Neural cell (in vitro differentiated cells): ENCODE results near the gene ADCY1. TPM values are rescaled to one million over a fixed set of nuclear protein-coding genes. Genes with fewer than 3 reads are reported as not detected.

Source experiments
- H2AFZ ChIP-seq: fragments of 200-600, 300-800 bp; sonication (generic), shearing (Covaris generic); 2 replicates; pipeline ENCODE4 v1.6.0; 2014; ENCODE audit warnings: low read depth, mild to moderate bottlenecking, antibody characterized with exemption, low read length, moderate library complexity
- H3F3A ChIP-seq: fragments of 200-600 bp; shearing (Covaris generic); 2 replicates; pipeline ENCODE4 v1.6.1; 2016; ENCODE audit warnings: mild to moderate bottlenecking, moderate library complexity, mixed read lengths, antibody characterized with exemption, low read length; ENCODE audit not compliant: insufficient read depth, poor library complexity, severe bottlenecking
- H3K27ac ChIP-seq: fragments of 200-600, 300-800 bp; sonication (generic), shearing (Covaris generic); 2 replicates; pipeline ENCODE4 v1.5.1; 2014; ENCODE audit warnings: mild to moderate bottlenecking, low read length, moderate library complexity
- H3K27me3 ChIP-seq: fragments of 300-800, 200-600 bp; sonication (generic), shearing (Covaris generic); 2 replicates; pipeline ENCODE4 v1.6.0; 2014; ENCODE audit warnings: mild to moderate bottlenecking, low read depth, low read length, moderate library complexity; ENCODE audit not compliant: insufficient read depth
- H3K36me3 ChIP-seq: fragments of 300-800, 200-600 bp; sonication (generic), shearing (Covaris generic); 2 replicates; pipeline ENCODE4 v1.5.1; 2014; ENCODE audit warnings: mild to moderate bottlenecking, antibody characterized with exemption, low read length, moderate library complexity; ENCODE audit not compliant: insufficient read depth
- H3K4me2 ChIP-seq: fragments of 300-800, 200-600 bp; sonication (generic), shearing (Covaris generic); 2 replicates; pipeline ENCODE4 v1.6.0; 2014; ENCODE audit warnings: mild to moderate bottlenecking, low read length
- H3K4me3 ChIP-seq: fragments of 300-800, 200-600 bp; sonication (generic), shearing (Covaris generic); 2 replicates; pipeline ENCODE4 v1.5.1; 2014; ENCODE audit warnings: mild to moderate bottlenecking, low read length, moderate library complexity
- H3K79me2 ChIP-seq: fragments of 200-600 bp; shearing (Covaris generic); replicated peaks from 2 replicates; pipeline ENCODE4 v1.6.0; 2014; ENCODE audit warnings: mild to moderate bottlenecking, low read length, moderate library complexity; ENCODE audit not compliant: insufficient read depth
- H3K9ac ChIP-seq: fragments of 300-800, 200-600 bp; sonication (generic), shearing (Covaris generic); 2 replicates; pipeline ENCODE4 v1.6.1; 2016; ENCODE audit warnings: mild to moderate bottlenecking, low read length, mixed read lengths
- H3K9me2 ChIP-seq: fragments of 200-600 bp; shearing (Covaris generic); 2 replicates; pipeline ENCODE4 v1.6.1; 2016; ENCODE audit warnings: mild to moderate bottlenecking, low read length, mixed read lengths; ENCODE audit not compliant: insufficient read depth
- H3K9me3 ChIP-seq: fragments of 200-600, 300-800 bp; sonication (generic), shearing (Covaris generic); 2 replicates; pipeline ENCODE4 v1.6.1; 2016; ENCODE audit warnings: mild to moderate bottlenecking, mixed run types, low read length, moderate library complexity, mixed read lengths
- H4K20me1 ChIP-seq: fragments of 200-600 bp; shearing (Covaris generic); 2 replicates; pipeline ENCODE4 v1.6.1; 2016; ENCODE audit warnings: mild to moderate bottlenecking, mixed run types; ENCODE audit not compliant: insufficient read depth
- CTCF ChIP-seq: fragments of 450-650 bp; IDR thresholded peaks from 2 replicates; pipeline ENCODE4 v1.5.1; 2014; ENCODE audit warnings: antibody characterized with exemption, mild to moderate bottlenecking, moderate library complexity; ENCODE audit not compliant: poor library complexity, severe bottlenecking
- EP300 ChIP-seq: fragments of 450-650 bp; conservative IDR thresholded peaks from 2 replicates; pipeline ENCODE4 v1.6.1; 2014; ENCODE audit warnings: antibody characterized with exemption, mild to moderate bottlenecking, moderate library complexity; ENCODE audit not compliant: poor library complexity, severe bottlenecking
- EZH2 ChIP-seq: fragments of 200-600, 300-800 bp; shearing (Covaris generic), sonication (generic); IDR thresholded peaks from 2 replicates; pipeline ENCODE4 v1.6.1; 2014; ENCODE audit warnings: antibody characterized with exemption, low read length, borderline replicate concordance, mild to moderate bottlenecking; ENCODE audit not compliant: insufficient read depth, poor library complexity, severe bottlenecking
- MXI1 ChIP-seq: fragments of 450-650 bp; conservative IDR thresholded peaks from 2 replicates; pipeline ENCODE4 v1.6.1; 2014; ENCODE audit warnings: antibody characterized with exemption, mild to moderate bottlenecking; ENCODE audit not compliant: poor library complexity, severe bottlenecking
- POLR2AphosphoS5 ChIP-seq: IDR thresholded peaks from 2 replicates; pipeline ENCODE4 v1.6.1; 2012
- RAD21 ChIP-seq: fragments of 450-650 bp; conservative IDR thresholded peaks from 2 replicates; pipeline ENCODE4 v1.6.1; 2014; ENCODE audit warnings: antibody characterized with exemption, mild to moderate bottlenecking, moderate library complexity
- REST ChIP-seq: IDR thresholded peaks from 2 replicates; pipeline ENCODE4 v1.6.1; 2012; ENCODE audit warnings: borderline replicate concordance
- SMC3 ChIP-seq: fragments of 450-650 bp; conservative IDR thresholded peaks from 2 replicates; pipeline ENCODE4 v1.6.1; 2014; ENCODE audit warnings: antibody characterized with exemption, mild to moderate bottlenecking, moderate library complexity; ENCODE audit not compliant: poor library complexity
- TAF1 ChIP-seq: IDR thresholded peaks from 2 replicates; pipeline ENCODE4 v1.6.1; 2012; ENCODE audit warnings: low read depth
- polyA plus RNA-seq: library from polyadenylated mRNA; depleted of rRNA; stranded (reverse); fragments of >200 nt; gene quantifications from 2 replicates; pipeline ENCODE4 v1.2.3, GENCODE V29; 2014

ADCY1 gene
- polyA plus RNA-seq, 1 donor from 2014 or later: 14.8 TPM

GRCh38 chr7:45598886-45599520 lies 24.8 kb downstream of the ADCY1 start:
- TF ChIP-seq RAD21: no peak
- TF ChIP-seq SMC3: no peak
- TF ChIP-seq TAF1: no peak
- no peak for TF ChIP-seq EZH2
- TF ChIP-seq EP300: no peak
- TF ChIP-seq POLR2AphosphoS5: no peak
- no peak for TF ChIP-seq MXI1
- no peaks in the 10 kb centered on the region for H3F3A ChIP-seq
- H2AFZ ChIP-seq: no peak overlapping the region
- H3K79me2 ChIP-seq: no peaks in the 10 kb centered on the region
- H3K9me2 ChIP-seq: no peaks in the 10 kb centered on the region
- H3K27me3 ChIP-seq: no peaks in the 10 kb centered on the region
- H3K4me3 ChIP-seq: no peak overlapping the region
- H3K27ac ChIP-seq: no peak overlapping the region
- H4K20me1 ChIP-seq: no peaks in the 10 kb centered on the region
- H3K9ac ChIP-seq: no peak overlapping the region
- no peaks in the 10 kb centered on the region for H3K9me3 ChIP-seq
- H3K36me3 ChIP-seq: no peaks in the 10 kb centered on the region
- no peak overlapping the region for H3K4me2 ChIP-seq

- Histone ChIP-seq H3K36me3 (no peaks in the 10 kb centered on the region), H3K27me3 (no peaks in the 10 kb centered on the region), H3K79me2 (no peaks in the 10 kb centered on the region), H3K9me2 (no peaks in the 10 kb centered on the region), H3K9me3 (no peaks in the 10 kb centered on the region), H3K4me2 (no peak overlapping the region), H3F3A (no peaks in the 10 kb centered on the region), H3K9ac (no peak overlapping the region), H4K20me1 (no peaks in the 10 kb centered on the region), H3K27ac (no peak overlapping the region), H2AFZ (no peak overlapping the region), H3K4me3 (no peak overlapping the region)
- no peak for TF ChIP-seq MXI1
- TF ChIP-seq RAD21: no peak
- TF ChIP-seq POLR2AphosphoS5: no peak
- TF ChIP-seq CTCF: no peak
These were observed 25.9 kb downstream of the ADCY1 start for GRCh38 chr7:45599851-45600706.

- H2AFZ ChIP-seq: no peak overlapping the region
- no peak overlapping the region for H3K27ac ChIP-seq
- TF ChIP-seq EP300 (no peak), EZH2 (no peak), TAF1 (no peak), RAD21 (no peak), REST (no peak), CTCF (no peak), MXI1 (no peak), POLR2AphosphoS5 (no peak), SMC3 (no peak)
- no peak overlapping the region for H3K9ac ChIP-seq
- H3K27me3 ChIP-seq: no peaks in the 10 kb centered on the region
- H3K36me3 ChIP-seq: no peaks in the 10 kb centered on the region
- no peaks in the 10 kb centered on the region for H3K9me2 ChIP-seq
- H4K20me1 ChIP-seq: no peaks in the 10 kb centered on the region
- H3K4me2 ChIP-seq: no peak overlapping the region
- no peaks in the 10 kb centered on the region for H3K79me2 ChIP-seq
- H3K4me3 ChIP-seq: no peak overlapping the region
- H3F3A ChIP-seq: no peaks in the 10 kb centered on the region
- no peaks in the 10 kb centered on the region for H3K9me3 ChIP-seq
These were observed 26.9 kb downstream of the ADCY1 start for GRCh38 chr7:45601094-45601493.
